ENCODE data around the gene NSUN2.

Gene NSUN2

DNA sequence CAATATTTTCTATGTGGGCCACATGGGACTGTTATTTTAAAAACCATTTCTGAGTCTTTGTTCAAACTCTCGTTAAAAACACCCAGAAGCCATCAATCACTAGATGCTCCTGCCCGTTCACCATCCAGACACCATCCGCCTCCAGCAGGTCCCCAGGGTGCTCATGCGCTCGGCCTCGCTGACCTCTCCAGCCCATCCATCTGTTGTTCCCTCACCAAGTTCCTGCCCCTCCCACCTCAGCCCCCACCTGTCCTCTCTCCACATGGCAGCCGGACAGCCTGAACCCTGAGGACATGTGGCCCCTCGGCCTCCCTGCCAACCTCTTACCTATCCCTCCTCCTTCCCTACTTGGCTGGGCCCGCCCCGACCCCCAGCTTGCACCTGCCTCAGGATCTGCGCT lies 31.6 kb downstream of the NSUN2 start:
- H3K36me3 ChIP-seq (ENCODE audit: insufficient read depth, low read depth, low read length) = peaks cover 99% of the 10 kb centered on the region

GRCh38 chr5:6599739-6600138 lies 33.1 kb downstream of the NSUN2 start:
- no peaks in the 10 kb centered on the region for H3K27me3 ChIP-seq (ENCODE audit: insufficient read depth, low read length)
- no peak overlapping the region for H3K4me3 ChIP-seq (ENCODE audit: low read length)
- no peak overlapping the region for H3K9ac ChIP-seq (ENCODE audit: low read depth, low read length)
- H3K36me3 ChIP-seq (ENCODE audit: insufficient read depth, low read depth, low read length) = peaks cover 85% of the 10 kb centered on the region
- H3K9me3 ChIP-seq (ENCODE audit: insufficient read depth, low read depth, low read length) = no peaks in the 10 kb centered on the region
- no peak overlapping the region for H3K27ac ChIP-seq (ENCODE audit: low read length)
- no peaks in the 10 kb centered on the region for H3K4me1 ChIP-seq (ENCODE audit: insufficient read depth, low read length)

More for the DNA sequence above, 31.6 kb downstream of the NSUN2 start:
- no peak overlapping the region for H3K27ac ChIP-seq (ENCODE audit: low read length)
- H3K27me3 ChIP-seq (ENCODE audit: insufficient read depth, low read length) = no peaks in the 10 kb centered on the region
- H3K9ac ChIP-seq (ENCODE audit: low read depth, low read length) = no peak overlapping the region
- no peaks in the 10 kb centered on the region for H3K9me3 ChIP-seq (ENCODE audit: insufficient read depth, low read depth, low read length)
- H3K4me3 ChIP-seq (ENCODE audit: low read length) = no peak overlapping the region
- no peaks in the 10 kb centered on the region for H3K4me1 ChIP-seq (ENCODE audit: insufficient read depth, low read length)

DNA sequence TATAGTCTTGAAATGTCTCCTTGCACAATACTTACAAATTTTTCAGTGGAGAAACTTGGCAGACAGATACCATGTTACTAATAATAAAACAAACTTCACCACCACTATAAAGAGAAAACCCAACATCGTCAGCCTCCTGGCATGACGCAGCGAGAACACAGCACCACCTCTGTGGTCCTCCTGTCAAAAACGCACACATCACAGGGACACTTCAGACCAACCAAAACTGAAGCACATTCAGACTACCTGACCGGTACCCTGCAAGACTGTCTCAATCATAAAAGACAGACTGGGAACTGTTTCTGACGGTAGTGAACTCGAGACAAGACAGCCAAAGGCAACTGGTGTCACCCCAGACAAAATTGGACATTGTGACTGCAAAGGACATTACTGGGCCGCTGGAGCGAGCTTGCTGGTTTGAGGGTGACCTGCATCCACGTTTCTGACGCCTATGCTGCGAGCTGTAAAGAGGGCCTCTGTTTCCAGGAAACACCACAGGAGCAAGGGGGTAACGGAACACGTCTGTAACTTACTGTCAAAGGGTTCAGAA lies 34.4 kb downstream of the NSUN2 start:
- Histone ChIP-seq H3K9me3 (ENCODE audit: insufficient read depth, low read depth, low read length) (no peaks in the 10 kb centered on the region; the same call in 1 of the 2 replicates), H3K36me3 (ENCODE audit: insufficient read depth, low read depth, low read length) (peaks cover 72% of the 10 kb centered on the region), H3K27ac (ENCODE audit: low read length) (no peak overlapping the region), H3K4me1 (ENCODE audit: insufficient read depth, low read length) (no peaks in the 10 kb centered on the region), H3K4me3 (ENCODE audit: low read length) (no peak overlapping the region), H3K27me3 (ENCODE audit: insufficient read depth, low read length) (no peaks in the 10 kb centered on the region), H3K9ac (ENCODE audit: low read depth, low read length) (no peak overlapping the region)

DNA sequence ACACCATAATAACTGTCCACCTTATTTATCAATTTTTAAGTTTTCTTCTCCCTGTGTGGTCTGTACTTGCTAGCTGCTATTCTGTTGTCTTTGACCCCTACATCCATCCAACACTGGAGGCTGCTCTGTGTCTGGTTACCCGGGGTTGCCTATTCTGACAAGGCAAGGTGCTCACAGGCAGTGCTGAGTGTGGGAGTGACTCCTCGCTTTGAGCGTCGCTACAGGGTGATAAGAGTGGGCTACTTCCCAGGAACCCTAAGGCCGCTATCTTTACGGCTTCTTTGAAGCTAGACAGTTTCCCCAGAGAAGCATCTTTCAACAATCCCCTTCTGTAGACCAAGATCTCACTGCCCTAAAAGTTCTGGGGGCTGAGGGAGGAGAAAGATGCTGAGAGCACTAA lies 35.3 kb downstream of the NSUN2 start:
- Histone ChIP-seq H3K9ac (ENCODE audit: low read depth, low read length) (no peak overlapping the region), H3K36me3 (ENCODE audit: insufficient read depth, low read depth, low read length) (peaks cover 63% of the 10 kb centered on the region), H3K4me3 (ENCODE audit: low read length) (no peak overlapping the region), H3K9me3 (ENCODE audit: insufficient read depth, low read depth, low read length) (no peaks in the 10 kb centered on the region; the same call in 1 of the 2 replicates), H3K27me3 (ENCODE audit: insufficient read depth, low read length) (no peaks in the 10 kb centered on the region), H3K27ac (ENCODE audit: low read length) (no peak overlapping the region), H3K4me1 (ENCODE audit: insufficient read depth, low read length) (no peaks in the 10 kb centered on the region)

- Histone ChIP-seq H3K4me1 (ENCODE audit: insufficient read depth, low read length) (no peaks in the 10 kb centered on the region), H3K9me3 (ENCODE audit: insufficient read depth, low read depth, low read length) (no peaks in the 10 kb centered on the region; the same call in 1 of the 2 replicates), H3K36me3 (ENCODE audit: insufficient read depth, low read depth, low read length) (peaks cover 52% of the 10 kb centered on the region), H3K27me3 (ENCODE audit: insufficient read depth, low read length) (no peaks in the 10 kb centered on the region), H3K9ac (ENCODE audit: low read depth, low read length) (no peak overlapping the region), H3K4me3 (ENCODE audit: low read length) (no peak overlapping the region), H3K27ac (ENCODE audit: low read length) (no peak overlapping the region)
Measured at GRCh38 chr5:6596388-6596787, 36.5 kb downstream of the NSUN2 start.

GRCh38 chr5:6595405-6595804 lies 37.4 kb downstream of the NSUN2 start:
- Histone ChIP-seq H3K9ac (ENCODE audit: low read depth, low read length) (no peak overlapping the region), H3K27me3 (ENCODE audit: insufficient read depth, low read length) (no peaks in the 10 kb centered on the region), H3K27ac (ENCODE audit: low read length) (no peak overlapping the region), H3K4me1 (ENCODE audit: insufficient read depth, low read length) (no peaks in the 10 kb centered on the region), H3K9me3 (ENCODE audit: insufficient read depth, low read depth, low read length) (no peaks in the 10 kb centered on the region; the same call in 1 of the 2 replicates), H3K4me3 (ENCODE audit: low read length) (no peak overlapping the region), H3K36me3 (ENCODE audit: insufficient read depth, low read depth, low read length) (peaks cover 42% of the 10 kb centered on the region)

DNA sequence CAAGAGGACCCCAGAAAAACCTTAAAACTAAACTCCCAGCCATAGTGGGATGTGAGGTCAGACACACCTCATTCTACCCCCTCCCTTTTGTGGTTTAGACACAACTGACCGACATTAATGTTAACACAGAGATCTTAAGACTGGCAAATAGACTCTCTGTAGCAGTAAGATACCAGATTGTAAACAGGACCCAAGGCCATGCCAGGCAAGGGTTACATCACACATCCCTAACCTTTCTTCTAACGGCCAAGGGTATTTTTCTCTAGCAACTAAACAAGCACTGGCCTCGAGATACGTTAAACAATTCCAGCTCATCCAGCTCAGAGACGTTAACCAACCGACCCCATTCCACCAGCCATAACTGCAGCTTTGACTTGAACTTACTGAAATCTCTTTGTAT lies 38.8 kb downstream of the NSUN2 start:
- no peak overlapping the region for H3K27ac ChIP-seq (ENCODE audit: low read length)
- H3K9ac ChIP-seq (ENCODE audit: low read depth, low read length) = no peak overlapping the region
- no peaks in the 10 kb centered on the region for H3K4me1 ChIP-seq (ENCODE audit: insufficient read depth, low read length)
- H3K27me3 ChIP-seq (ENCODE audit: insufficient read depth, low read length) = no peaks in the 10 kb centered on the region
- H3K9me3 ChIP-seq (ENCODE audit: insufficient read depth, low read depth, low read length) = no peaks in the 10 kb centered on the region; the same call in 1 of the 2 replicates
- peaks cover 28% of the 10 kb centered on the region for H3K36me3 ChIP-seq (ENCODE audit: insufficient read depth, low read depth, low read length)
- no peak overlapping the region for H3K4me3 ChIP-seq (ENCODE audit: low read length)

DNA sequence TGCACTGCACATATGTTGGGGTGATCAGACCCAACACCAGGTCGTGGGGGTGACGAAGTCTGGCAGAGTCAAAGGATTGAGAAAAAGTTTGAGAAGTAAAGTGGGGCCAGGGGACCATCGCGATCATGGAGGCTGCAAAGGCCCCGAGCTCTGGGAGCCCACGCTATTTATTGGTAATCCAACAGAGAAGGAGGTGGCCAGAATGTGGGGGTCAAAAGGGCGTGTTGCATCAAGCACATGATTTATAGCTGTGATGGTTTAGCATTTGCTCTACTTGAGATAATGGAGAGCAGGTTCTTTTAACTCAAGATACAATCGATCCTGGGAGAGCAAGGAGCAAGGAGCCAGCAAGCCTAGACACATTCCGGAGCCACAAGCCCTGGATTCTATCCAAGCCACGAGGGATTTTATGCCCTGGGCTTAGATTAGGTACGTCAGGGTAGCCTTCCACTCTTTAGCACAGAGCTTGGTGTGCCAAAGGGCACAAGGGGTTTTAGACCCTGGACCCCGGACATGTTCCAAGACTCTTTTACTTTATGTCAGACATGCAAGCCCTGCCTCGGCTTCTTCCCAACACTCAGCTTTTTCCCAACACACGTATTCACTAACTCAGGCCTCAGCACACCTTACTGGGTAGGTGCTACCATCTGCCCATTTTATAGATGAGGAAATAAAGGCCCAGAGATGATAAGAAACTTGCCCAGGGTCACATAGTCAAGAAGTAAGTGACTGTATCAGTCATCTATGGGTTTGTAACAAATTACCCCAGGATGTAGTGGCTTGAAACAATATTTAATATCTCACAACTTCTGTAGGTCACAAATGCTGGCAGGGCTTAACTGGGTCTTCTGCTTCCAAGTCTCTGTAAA lies 39.5 kb downstream of the NSUN2 start:
- H3K27ac ChIP-seq (ENCODE audit: low read length) = no peak overlapping the region

GRCh38 chr5:6592601-6593000 lies 40.2 kb downstream of the NSUN2 start:
- Histone ChIP-seq H3K9ac (ENCODE audit: low read depth, low read length) (no peak overlapping the region), H3K4me3 (ENCODE audit: low read length) (no peak overlapping the region), H3K27ac (ENCODE audit: low read length) (no peak overlapping the region), H3K4me1 (ENCODE audit: insufficient read depth, low read length) (no peaks in the 10 kb centered on the region), H3K27me3 (ENCODE audit: insufficient read depth, low read length) (no peaks in the 10 kb centered on the region), H3K9me3 (ENCODE audit: insufficient read depth, low read depth, low read length) (no peaks in the 10 kb centered on the region; the same call in 1 of the 2 replicates), H3K36me3 (ENCODE audit: insufficient read depth, low read depth, low read length) (peaks cover 14% of the 10 kb centered on the region)

More for the DNA sequence above, 39.5 kb downstream of the NSUN2 start:
- H3K36me3 ChIP-seq (ENCODE audit: insufficient read depth, low read depth, low read length) = peaks cover 22% of the 10 kb centered on the region
- no peaks in the 10 kb centered on the region for H3K27me3 ChIP-seq (ENCODE audit: insufficient read depth, low read length)
- H3K4me3 ChIP-seq (ENCODE audit: low read length) = no peak overlapping the region
- no peak overlapping the region for H3K9ac ChIP-seq (ENCODE audit: low read depth, low read length)
- no peaks in the 10 kb centered on the region; the same call in 1 of the 2 replicates for H3K9me3 ChIP-seq (ENCODE audit: insufficient read depth, low read depth, low read length)
- no peaks in the 10 kb centered on the region for H3K4me1 ChIP-seq (ENCODE audit: insufficient read depth, low read length)

GRCh38 chr5:6591671-6592288 lies 41.1 kb downstream of the NSUN2 start:
- H3K4me3 ChIP-seq (ENCODE audit: low read length) = no peak overlapping the region
- peaks cover 5% of the 10 kb centered on the region; the same call in 1 of the 2 replicates for H3K27me3 ChIP-seq (ENCODE audit: insufficient read depth, low read length)
- no peaks in the 10 kb centered on the region for H3K4me1 ChIP-seq (ENCODE audit: insufficient read depth, low read length)
- no peak overlapping the region for H3K27ac ChIP-seq (ENCODE audit: low read length)
- H3K9me3 ChIP-seq (ENCODE audit: insufficient read depth, low read depth, low read length) = no peaks in the 10 kb centered on the region; the same call in 1 of the 2 replicates
- H3K9ac ChIP-seq (ENCODE audit: low read depth, low read length) = no peak overlapping the region
- H3K36me3 ChIP-seq (ENCODE audit: insufficient read depth, low read depth, low read length) = peaks cover 6% of the 10 kb centered on the region

GRCh38 chr5:6590581-6590980 lies 42.3 kb downstream of the NSUN2 start:
- Histone ChIP-seq H3K9me3 (ENCODE audit: insufficient read depth, low read depth, low read length) (no peaks in the 10 kb centered on the region; the same call in 1 of the 2 replicates), H3K27ac (ENCODE audit: low read length) (no peak overlapping the region), H3K4me3 (ENCODE audit: low read length) (no peak overlapping the region), H3K36me3 (ENCODE audit: insufficient read depth, low read depth, low read length) (no peaks in the 10 kb centered on the region), H3K4me1 (ENCODE audit: insufficient read depth, low read length) (no peaks in the 10 kb centered on the region), H3K27me3 (ENCODE audit: insufficient read depth, low read length) (peaks cover 17% of the 10 kb centered on the region), H3K9ac (ENCODE audit: low read depth, low read length) (no peak overlapping the region)
